Left ventricle myocardium inferior (tissue), 1 donor: Measurements from ENCODE around the gene RDH13. TPM values are rescaled to one million over a fixed set of nuclear protein-coding genes. Genes with fewer than 3 reads are reported as not detected.

ENCODE experiments used
- DNase-seq: peaks from one replicate; pipeline ENCODE4 v3.0.0-alpha.2; 2020
- H3K27ac ChIP-seq: fragments of 200-600 bp; replicated peaks from 2 replicates; pipeline ENCODE4 v1.8.0; 2021
- H3K27me3 ChIP-seq: fragments of 200-600 bp; 2 replicates; pipeline ENCODE4 v1.8.0; 2021; ENCODE audit warnings: low read depth
- H3K36me3 ChIP-seq: fragments of 200-600 bp; 2 replicates; pipeline ENCODE4 v1.8.0; 2021
- H3K4me1 ChIP-seq: fragments of 200-600 bp; 2 replicates; pipeline ENCODE4 v1.8.0; 2021
- H3K4me3 ChIP-seq: fragments of 200-600 bp; 2 replicates; pipeline ENCODE4 v1.8.0; 2021; ENCODE audit warnings: mild to moderate bottlenecking, moderate library complexity
- H3K9me3 ChIP-seq: fragments of 200-600 bp; replicated peaks from 2 replicates; pipeline ENCODE4 v1.8.0; 2021
- CTCF ChIP-seq: fragments of 200-600 bp; IDR thresholded peaks from 2 replicates; pipeline ENCODE4 v1.8.0; 2021; ENCODE audit warnings: antibody characterized with exemption, mild to moderate bottlenecking, borderline replicate concordance
- intact Hi-C: fragments of 100-400 bp; cut with micrococcal nuclease; formaldehyde crosslinking; loops from one replicate; pipeline ENCODE4 v1.11.0; 2022
- total RNA-seq: library from RNA; stranded (reverse); fragmentation: NEBNext Ultra II Directional; extraction: Animal tissue kit (Norgen Biotek cat#: 25700); gene quantifications from one replicate; pipeline ENCODE4 v1.2.1, GENCODE V29; 2021
- donor health status: DM: no; HTN: yes; CAD: no; lungs with severe emphysema.

RDH13 gene
- total RNA-seq, 1 donor from 2014 or later, result 53.8 TPM

GRCh38 chr19:55058781-55059610, 4.0 kb downstream of the RDH13 start:
- DNase-seq, result no peak
- H3K9me3 ChIP-seq, result no peaks in the 10 kb centered on the region
- H3K36me3 ChIP-seq, result peaks cover 58% of the 10 kb centered on the region
- intact Hi-C loops, result no loop called here
- no peak for TF ChIP-seq CTCF
- no peak overlapping the region for H3K27ac ChIP-seq
- H3K27me3 ChIP-seq, result no peaks in the 10 kb centered on the region
- peaks cover 34% of the 10 kb centered on the region for H3K4me1 ChIP-seq
- no peak overlapping the region for H3K4me3 ChIP-seq

- no peak for DNase-seq
- H3K4me3 ChIP-seq, result no peak overlapping the region
- intact Hi-C loops, result no loop called here
- H3K36me3 ChIP-seq, result peaks cover 78% of the 10 kb centered on the region
- no peak for TF ChIP-seq CTCF
- H3K9me3 ChIP-seq, result no peaks in the 10 kb centered on the region
- no peaks in the 10 kb centered on the region for H3K27me3 ChIP-seq
- H3K4me1 ChIP-seq, result peaks cover 23% of the 10 kb centered on the region
- H3K27ac ChIP-seq, result no peak overlapping the region
Observed at GRCh38 chr19:55056827-55057226, 6.1 kb downstream of the RDH13 start.

GRCh38 chr19:55053735-55054134, 9.2 kb downstream of the RDH13 start:
- intact Hi-C loops, result no loop called here
- Histone ChIP-seq H3K4me1 (no peaks in the 10 kb centered on the region), H3K4me3 (no peak overlapping the region), H3K27me3 (no peaks in the 10 kb centered on the region), H3K27ac (no peak overlapping the region), H3K36me3 (peaks cover 95% of the 10 kb centered on the region), H3K9me3 (no peaks in the 10 kb centered on the region)
- no peak for DNase-seq
- TF ChIP-seq CTCF, result no peak

- Histone ChIP-seq H3K9me3 (no peaks in the 10 kb centered on the region), H3K27me3 (no peaks in the 10 kb centered on the region), H3K36me3 (peaks cover 95% of the 10 kb centered on the region), H3K27ac (no peak overlapping the region), H3K4me3 (no peak overlapping the region), H3K4me1 (no peaks in the 10 kb centered on the region)
- TF ChIP-seq CTCF, result no peak
- intact Hi-C loops, result no loop called here
- no peak for DNase-seq
Observed at GRCh38 chr19:55050749-55051532, 12.0 kb downstream of the RDH13 start.

- Histone ChIP-seq H3K9me3 (no peaks in the 10 kb centered on the region), H3K36me3 (peaks cover 95% of the 10 kb centered on the region), H3K27ac (no peak overlapping the region), H3K4me1 (no peaks in the 10 kb centered on the region), H3K4me3 (no peak overlapping the region), H3K27me3 (no peaks in the 10 kb centered on the region)
- TF ChIP-seq CTCF, result no peak
- intact Hi-C loops, result no loop called here
- no peak for DNase-seq
Observed at GRCh38 chr19:55048446-55048845, 14.5 kb downstream of the RDH13 start.
